HFF-Myc (cell line): ENCODE data around the gene EWSR1.
A peak's percentile ranks its signal among the peaks of the same experiment; 100 is the strongest.

ENCODE experiments used
- DNase-seq: peaks from one replicate; pipeline ENCODE4 v3.0.0-alpha.2; 2011; ENCODE audit warnings: low read depth; ENCODE audit errors: extremely low read depth
- H3K4me3 ChIP-seq: replicated peaks from 2 replicates; pipeline ENCODE4 v1.5.1; 2011; ENCODE audit warnings: low read depth, mild to moderate bottlenecking, control low read depth, low read length
- CTCF ChIP-seq: IDR thresholded peaks from 2 replicates; pipeline ENCODE4 v1.5.1; 2012; ENCODE audit warnings: mild to moderate bottlenecking, low read depth, low read length, control low read depth; ENCODE audit errors: missing control alignments

Gene EWSR1

GRCh38 chr22:29266564-29267461, 1.3 kb upstream of the EWSR1 start:
- peak overlapping the region; percentile 80 for H3K4me3 ChIP-seq
- DNase-seq, result no peak
- TF ChIP-seq CTCF, result no peak

- peak overlapping the region; percentile 80 for H3K4me3 ChIP-seq
Observed at GRCh38 chr22:29267462-29267857, 608 bp upstream of the EWSR1 start.

DNA sequence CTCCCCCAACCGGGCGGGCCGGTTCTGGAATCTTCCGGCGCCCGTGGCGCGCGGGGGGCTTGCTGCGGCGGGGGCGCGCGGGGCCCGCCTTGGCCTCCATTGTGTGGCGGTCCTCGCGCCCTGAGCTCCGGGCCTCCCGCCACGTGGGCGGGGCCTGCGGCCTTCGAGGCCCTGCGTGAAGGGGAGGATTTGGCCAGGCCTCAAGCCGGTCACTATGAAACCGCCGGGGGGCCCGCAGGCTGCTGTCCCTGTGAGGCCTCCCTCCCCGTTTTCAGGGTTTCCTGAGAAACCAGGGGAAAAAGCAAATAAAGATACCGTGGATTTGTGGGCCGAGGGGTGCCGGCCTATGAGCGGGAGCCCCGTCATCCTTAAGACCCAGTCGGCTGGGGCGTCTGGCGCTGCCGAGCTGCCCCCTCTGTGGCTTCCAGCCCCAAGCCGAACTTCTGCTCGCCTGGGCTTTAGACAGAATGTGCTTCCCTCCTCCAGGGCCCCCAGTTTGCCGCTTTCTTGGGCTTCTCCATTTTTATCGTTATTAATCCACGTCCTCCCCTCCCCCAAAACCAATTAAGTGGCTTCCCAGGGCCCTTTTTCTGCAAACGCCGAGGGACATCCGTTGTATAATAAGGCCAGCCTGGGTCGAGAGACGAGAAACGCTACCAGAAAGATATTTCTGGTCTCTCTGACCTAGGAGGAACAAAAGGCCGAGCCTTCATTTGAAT, 602 bp downstream of the EWSR1 start:
- TF ChIP-seq CTCF, result no peak
- H3K4me3 ChIP-seq, result peak overlapping the region; percentile 80
- no peak for DNase-seq

More at GRCh38 chr22:29267462-29267857, 608 bp upstream of the EWSR1 start:
- no peak for TF ChIP-seq CTCF
- no peak for DNase-seq

DNA sequence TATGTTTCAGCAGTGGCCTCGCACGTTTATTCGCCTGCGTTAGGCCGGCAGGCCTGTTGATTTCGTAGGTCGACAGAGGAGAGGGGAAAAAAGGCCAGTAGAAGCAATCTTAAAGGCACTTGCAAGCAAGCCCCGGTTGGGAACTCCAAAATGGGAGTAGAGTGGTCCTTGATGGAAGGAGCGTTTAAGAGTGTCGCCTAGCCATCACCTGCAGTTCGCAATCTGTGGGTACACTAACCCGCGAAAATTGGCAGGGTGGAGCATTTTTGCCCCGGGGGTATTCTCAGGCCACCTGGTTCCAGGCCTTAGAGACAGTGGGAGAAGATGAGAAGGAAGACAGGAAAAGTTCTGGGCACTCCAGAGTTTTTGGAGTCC, 1.1 kb downstream of the EWSR1 start:
- peak overlapping the region; percentile 80 for H3K4me3 ChIP-seq
- TF ChIP-seq CTCF, result no peak
- no peak for DNase-seq

DNA sequence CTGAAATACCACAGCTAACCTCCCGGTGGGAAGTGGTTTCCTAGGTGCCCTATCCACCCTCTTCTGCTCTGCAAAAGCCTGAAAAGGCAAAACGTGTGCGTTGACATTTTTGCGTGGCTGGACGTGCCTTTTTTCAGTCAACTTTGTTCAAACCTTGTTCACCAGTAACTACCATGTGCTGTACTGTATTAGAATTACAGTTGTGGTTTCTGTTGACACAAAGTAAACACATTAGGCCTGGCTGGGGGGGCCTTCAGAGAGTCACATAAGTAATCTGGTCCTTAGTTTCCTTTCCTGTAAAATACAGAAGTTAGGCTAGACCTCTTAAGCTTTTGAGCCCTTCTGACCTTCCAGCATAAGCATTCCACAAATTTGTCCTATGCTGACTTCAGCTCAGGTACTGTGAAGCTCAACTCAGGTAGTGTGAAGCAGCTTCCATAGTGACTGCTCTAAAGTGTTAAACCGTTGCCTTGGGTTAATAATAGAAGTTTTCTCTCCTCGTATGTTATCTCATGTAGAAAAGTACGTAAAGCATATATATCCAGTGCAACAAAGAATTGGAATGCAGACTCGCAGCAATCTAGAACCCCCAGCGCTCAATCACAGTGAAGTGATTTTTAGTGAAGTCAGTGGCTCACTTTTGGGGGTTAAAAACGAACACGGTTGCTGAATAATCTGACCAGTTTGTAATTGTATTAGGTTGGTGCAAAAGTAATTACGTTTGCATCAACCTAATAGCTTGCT, 1.8 kb downstream of the EWSR1 start:
- no peak for TF ChIP-seq CTCF
- peak overlapping the region; percentile 80 for H3K4me3 ChIP-seq
- DNase-seq, result no peak

- DNase-seq, result no peak
- TF ChIP-seq CTCF, result no peak
- peak overlapping the region; percentile 80 for H3K4me3 ChIP-seq
Observed at GRCh38 chr22:29270475-29271271, 2.6 kb downstream of the EWSR1 start.
